ENCODE data around the gene ARMC7.
"Not testable (repeated sequence)": the region's sequence is repeated elsewhere in the genome, so short reads cannot be mapped to it uniquely, and the experiment has no call there.

ARMC7 gene

GRCh38 chr17:75130059-75130631 is 20.4 kb downstream of the ARMC7 start:
- DNase-seq, result no peak

GRCh38 chr17:75130632-75131277 is 21.0 kb downstream of the ARMC7 start:
- peak; percentile 31 to 46 for DNase-seq

- DNase-seq, result peak; percentile 64
These were observed 21.7 kb downstream of the ARMC7 start, which contains the start of gene NT5C for GRCh38 chr17:75131278-75132017. Gene NT5C, minus strand, starts transcription at chr17:75131742. Its CDS starts 35 bp downstream, at chr17:75131707.

GRCh38 chr17:75132018-75133000 is 22.5 kb downstream of the ARMC7 start:
- not testable (repeated sequence) for DNase-seq

- no peak for DNase-seq
These were observed 23.2 kb downstream of the ARMC7 start for GRCh38 chr17:75133001-75133400.

GRCh38 chr17:75133607-75134347 is 24.0 kb downstream of the ARMC7 start:
- not testable (repeated sequence) for DNase-seq

GRCh38 chr17:75135452-75135851 is 25.7 kb downstream of the ARMC7 start:
- DNase-seq, result no peak

- DNase-seq, result no peak
These were observed 26.2 kb downstream of the ARMC7 start for GRCh38 chr17:75135946-75136345.

- DNase-seq, result not testable (repeated sequence)
These were observed 28.0 kb downstream of the ARMC7 start for GRCh38 chr17:75137762-75138161.

- no peak for DNase-seq
These were observed 28.8 kb downstream of the ARMC7 start for GRCh38 chr17:75138519-75138918.

- no peak for DNase-seq
These were observed 32.6 kb downstream of the ARMC7 start for GRCh38 chr17:75142236-75142971.

GRCh38 chr17:75144816-75145512 is 35.2 kb downstream of the ARMC7 start:
- no peak for DNase-seq

GRCh38 chr17:75146592-75146991 is 36.8 kb downstream of the ARMC7 start:
- peak; percentile 33 to 50 for DNase-seq

GRCh38 chr17:75147878-75148546 is 38.2 kb downstream of the ARMC7 start:
- DNase-seq, result peak; percentile 42 to 50

- DNase-seq, result no peak
These were observed 42.2 kb downstream of the ARMC7 start for GRCh38 chr17:75151930-75152329.

- no peak for DNase-seq
These were observed 42.8 kb downstream of the ARMC7 start for GRCh38 chr17:75152523-75152921.

GRCh38 chr17:75152922-75153779 is 43.4 kb downstream of the ARMC7 start:
- DNase-seq, result peak; percentile 32 to 51

- DNase-seq, result no peak
These were observed 44.0 kb downstream of the ARMC7 start for GRCh38 chr17:75153780-75154194.
